Right cardiac atrium (tissue), 5 donors: Measurements from ENCODE around the gene INTS1. TPM values are rescaled to one million over a fixed set of nuclear protein-coding genes. Genes with fewer than 3 reads are reported as not detected.
A peak's percentile ranks its signal among the peaks of the same experiment; 100 is the strongest.

Experiments
- ATAC-seq, 2 donors: fragments of 200-7000 bp; cut with Tn5 transposase; one replicate each; pipeline versions ENCODE4 v1.8.0 to v1.9.1; 2020; ENCODE audit warnings: moderate library complexity in 2 of 2, mild to moderate bottlenecking in 1 of 2
- DNase-seq, 3 donors: peaks; one replicate each; pipeline ENCODE4 v3.0.0-alpha.2; 2020
- H3K27ac ChIP-seq: one replicate; pipeline ENCODE4 v1.5.1; 2013; ENCODE audit warnings: mild to moderate bottlenecking, low read length, control low read depth, moderate library complexity
- H3K27me3 ChIP-seq: one replicate; pipeline ENCODE4 v1.6.1; 2013; ENCODE audit not compliant: control insufficient read depth, insufficient read depth
- H3K4me1 ChIP-seq: one replicate; pipeline ENCODE4 v1.6.1; 2013; ENCODE audit warnings: low read length; ENCODE audit not compliant: control insufficient read depth, insufficient read depth
- H3K4me3 ChIP-seq: one replicate; pipeline ENCODE4 v1.5.1; 2013; ENCODE audit warnings: low read length, control low read depth
- H3K9me3 ChIP-seq: one replicate; pipeline ENCODE4 v1.6.1; 2013; ENCODE audit warnings: low read length; ENCODE audit not compliant: control insufficient read depth
- WGBS: extraction: QIAGEN DNeasy Blood & Tissue Kit; methylation state at CpG from one replicate; pipeline ENCODE4 v1.1.7; 2013; 5-methylcytosine and 5-hydroxymethylcytosine counted together
- intact Hi-C, 4 donors: fragments of 100-400 bp; cut with DNase I; formaldehyde crosslinking; loops; one replicate each; pipeline versions ENCODE4 v1.11.0 to v1.14.0; 2022 to 2023
- polyA plus RNA-seq: library from polyadenylated mRNA; stranded (reverse); fragments of 200-250 nt; gene quantifications from one replicate; pipeline ENCODE4 v1.2.3, GENCODE V29; 2013
- total RNA-seq, 4 donors: library from RNA; stranded (reverse); fragmentation: NEBNext Ultra II Directional; extraction: Animal tissue kit (Norgen Biotek cat#: 25700); gene quantifications; one replicate each; pipeline ENCODE4 v1.2.1, GENCODE V29; 2021
- donor health status: healthy with polysubstance abuse.
- donor health status: DM: no; HTN: yes; CAD: no.
- donor health status: DM: no; HTN: no; CAD: no.
- donor health status: DM: no; HTN: yes; CAD: no; lungs with severe emphysema.
- donor health status: DM: yes; HTN: yes; CAD: no.

The INTS1 gene
- total and polyA plus RNA-seq, 5 donors, result 30.6 to 48.3 (median 45.6) TPM

DNA sequence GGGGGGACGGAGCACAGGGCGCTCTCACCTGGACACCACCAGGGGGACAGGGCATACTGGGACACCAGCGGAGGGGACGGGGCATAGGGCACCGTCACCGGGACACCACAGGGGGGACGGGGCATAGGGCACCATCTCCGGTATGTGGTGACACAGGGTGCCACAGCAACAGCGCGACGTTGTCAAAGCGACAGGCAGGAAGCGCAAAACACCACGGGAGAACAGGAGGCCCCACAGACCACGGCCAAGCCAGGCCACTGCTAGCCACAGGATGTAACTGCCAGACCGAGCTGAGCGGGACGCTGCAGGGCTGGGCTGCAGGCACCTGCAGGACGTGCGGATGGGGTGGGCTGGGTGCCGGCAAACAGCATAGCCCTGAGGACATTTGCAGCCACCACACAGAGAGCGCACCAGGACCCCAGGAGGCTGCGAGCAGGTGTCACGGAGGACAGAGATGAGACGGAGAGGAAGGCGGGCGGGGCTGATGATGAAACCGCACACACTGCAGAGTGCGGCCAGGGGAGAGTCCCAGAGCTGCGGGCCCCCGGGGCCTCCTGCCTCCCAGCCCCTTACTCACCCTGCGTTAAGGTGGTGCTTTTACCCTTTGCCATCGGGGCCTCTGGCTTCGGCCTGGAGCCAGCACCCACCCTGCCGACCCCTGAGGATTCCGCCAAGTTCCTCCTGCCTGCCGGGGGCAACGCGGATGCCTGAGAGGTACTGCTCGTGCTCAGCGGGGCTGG lies 62.4 kb downstream of the INTS1 start:
- WGBS, result 89% methylated on average over 41 of the region's 41 CpGs

DNA sequence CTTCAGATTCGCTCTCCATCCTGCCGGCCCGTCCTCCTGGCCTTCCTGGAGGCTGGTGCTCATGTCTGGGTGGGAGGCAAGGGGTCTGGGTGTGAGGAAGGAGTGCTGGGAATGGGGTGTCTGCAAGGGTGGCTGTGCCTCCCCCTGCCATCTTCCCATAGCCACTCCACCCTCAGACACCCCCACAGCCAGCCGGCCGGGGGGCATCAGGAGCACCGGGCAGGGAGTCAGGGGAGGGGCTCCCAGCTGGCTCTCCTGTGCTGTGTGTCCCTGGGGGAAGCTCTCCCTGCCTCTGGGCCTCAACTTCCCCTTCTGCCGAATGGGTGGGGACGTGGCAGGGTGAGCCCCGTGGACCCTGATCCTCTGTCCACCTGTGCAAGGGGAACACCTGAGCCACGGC lies 63.6 kb downstream of the INTS1 start:
- H3K4me3 ChIP-seq, result no peak overlapping the region
- no peak overlapping the region for H3K27ac ChIP-seq
- no peaks in the 10 kb centered on the region for H3K9me3 ChIP-seq
- DNase-seq, result no peak
- H3K27me3 ChIP-seq, result no peaks in the 10 kb centered on the region
- no peaks in the 10 kb centered on the region for H3K4me1 ChIP-seq
- no peak for ATAC-seq
- intact Hi-C loops, result no loop called here
- WGBS, result 91% methylated on average over 10 of the region's 10 CpGs

More for the DNA sequence above, 62.4 kb downstream of the INTS1 start:
- H3K27ac ChIP-seq, result no peak overlapping the region
- no peaks in the 10 kb centered on the region for H3K9me3 ChIP-seq
- H3K4me3 ChIP-seq, result no peak overlapping the region
- DNase-seq (peak in 1 of 3 donors; percentile 44), ATAC-seq (no peak)
- intact Hi-C loops, result no loop called here
- no peaks in the 10 kb centered on the region for H3K27me3 ChIP-seq
- no peaks in the 10 kb centered on the region for H3K4me1 ChIP-seq

DNA sequence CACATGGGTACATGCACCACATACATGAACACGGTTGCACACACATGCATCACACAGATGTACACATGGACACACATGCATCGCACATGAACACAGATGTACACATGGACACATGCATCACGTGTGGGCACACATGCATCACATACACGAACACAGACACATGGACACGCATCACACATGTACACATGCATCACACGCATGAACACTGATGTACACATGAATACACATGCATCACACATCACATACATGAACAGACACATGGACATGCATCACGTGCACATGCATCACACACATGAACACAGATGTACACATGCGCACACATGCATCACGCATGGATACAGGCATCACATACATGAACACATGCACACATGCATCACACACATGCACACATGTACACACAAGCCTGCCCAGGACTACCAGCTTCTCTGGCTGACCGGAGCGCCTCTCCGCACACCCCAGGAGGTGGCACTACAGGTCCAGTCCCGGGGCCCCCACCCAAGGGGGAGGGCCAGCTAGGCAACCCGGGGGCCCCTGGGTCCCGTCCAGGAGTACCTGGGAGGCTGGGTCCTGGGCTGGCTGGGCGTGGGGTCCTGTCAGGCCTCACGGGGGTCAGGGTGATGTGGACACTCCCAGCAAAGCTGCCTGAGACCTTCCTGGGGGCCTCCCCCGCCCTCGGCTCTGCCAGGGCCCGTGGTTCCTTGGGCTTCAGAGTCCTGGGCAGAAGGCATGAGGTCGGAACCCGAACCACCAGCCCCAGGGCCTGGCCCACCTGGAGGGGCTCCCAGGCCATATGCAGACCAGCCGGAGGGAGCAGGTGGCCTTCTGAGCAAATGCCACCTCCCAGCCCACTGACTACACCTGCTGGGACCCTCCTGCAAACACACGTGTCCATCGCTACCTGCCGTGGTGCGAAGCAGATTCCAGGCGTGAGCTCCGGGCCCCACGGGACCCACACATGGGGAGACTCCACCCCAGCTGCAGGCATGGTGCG lies 64.5 kb downstream of the INTS1 start:
- ATAC-seq, result no peak
- intact Hi-C loops, result loop anchor here in 1 of 4 donors (10.0 kb wide), 1 partner anchor 245 kb away; no protein-coding TSS in a partner anchor
- H3K9me3 ChIP-seq, result no peaks in the 10 kb centered on the region

DNA sequence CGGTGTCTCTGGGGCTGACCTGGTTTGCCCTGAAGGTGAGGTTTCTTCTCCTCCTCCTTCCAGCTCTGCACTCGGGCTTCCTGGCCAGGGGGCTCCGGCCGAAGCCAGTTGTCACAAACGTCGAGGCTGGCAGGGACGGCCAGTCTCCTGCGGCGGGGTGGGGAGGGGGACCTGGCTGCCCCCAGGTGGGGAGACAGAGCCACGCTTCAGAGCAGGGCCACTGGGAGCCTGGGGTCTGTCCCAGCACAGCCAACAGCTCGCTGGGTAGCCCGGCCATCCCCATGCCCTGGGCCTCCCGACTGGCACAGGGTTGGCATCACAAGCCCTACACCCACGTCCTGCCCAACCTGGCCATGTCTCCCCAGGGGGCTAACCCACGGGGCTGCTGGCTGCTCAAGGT lies 65.4 kb downstream of the INTS1 start:
- H3K9me3 ChIP-seq, result no peaks in the 10 kb centered on the region
- 84% methylated on average over 15 of the region's 15 CpGs for WGBS
- DNase-seq (no peak), ATAC-seq (no peak)
- H3K4me1 ChIP-seq, result no peaks in the 10 kb centered on the region
- no peak overlapping the region for H3K4me3 ChIP-seq
- no peak overlapping the region for H3K27ac ChIP-seq
- intact Hi-C loops, result loop anchor here in 1 of 4 donors (10.0 kb wide), 1 partner anchor 244 kb away; no protein-coding TSS in a partner anchor
- no peaks in the 10 kb centered on the region for H3K27me3 ChIP-seq

More for the DNA sequence above, 64.5 kb downstream of the INTS1 start:
- Histone ChIP-seq H3K27ac (no peak overlapping the region), H3K27me3 (no peaks in the 10 kb centered on the region), H3K4me3 (no peak overlapping the region), H3K4me1 (no peaks in the 10 kb centered on the region)
- peak in 1 of 3 donors; percentile 47 for DNase-seq
- 91% methylated on average over 31 of the region's 31 CpGs for WGBS

DNA sequence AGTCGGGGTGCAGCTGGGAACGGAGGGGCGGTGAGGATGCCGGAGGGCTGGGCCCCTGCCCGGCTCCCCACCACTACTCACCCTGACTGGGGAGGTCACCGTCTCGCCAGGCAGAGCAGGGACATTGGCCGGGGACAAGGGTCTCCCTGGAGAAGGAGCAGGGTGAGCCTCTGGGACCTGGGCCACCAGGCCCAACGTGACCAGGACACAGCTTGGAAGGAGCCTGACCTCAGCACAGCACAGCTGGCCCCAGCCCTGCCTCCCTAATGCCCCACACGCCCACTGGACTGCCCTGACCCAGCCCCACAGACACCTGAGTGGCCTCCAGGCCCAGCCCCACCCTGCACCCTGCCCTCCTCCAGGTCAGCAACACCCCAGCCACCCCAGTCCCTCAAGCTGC lies 66.0 kb downstream of the INTS1 start:
- Histone ChIP-seq H3K9me3 (no peaks in the 10 kb centered on the region), H3K4me3 (no peak overlapping the region), H3K27ac (no peak overlapping the region), H3K4me1 (no peaks in the 10 kb centered on the region), H3K27me3 (no peaks in the 10 kb centered on the region)
- WGBS, result 93% methylated on average over 10 of the region's 10 CpGs
- DNase-seq, result no peak
- no peak for ATAC-seq
- intact Hi-C loops, result loop anchor here in 1 of 4 donors (10.0 kb wide), 1 partner anchor 243 kb away; no protein-coding TSS in a partner anchor

- Histone ChIP-seq H3K4me3 (no peak overlapping the region), H3K4me1 (no peaks in the 10 kb centered on the region), H3K9me3 (no peaks in the 10 kb centered on the region), H3K27me3 (no peaks in the 10 kb centered on the region), H3K27ac (no peak overlapping the region)
- DNase-seq, result no peak
- WGBS, result 92% methylated on average over 43 of the region's 43 CpGs
- intact Hi-C loops, result loop anchor here in 1 of 4 donors (10.0 kb wide), 1 partner anchor 243 kb away; no protein-coding TSS in a partner anchor
- ATAC-seq, result no peak
Measured at GRCh38 chr7:1437155-1437880, 66.9 kb downstream of the INTS1 start.

- Histone ChIP-seq H3K9me3 (no peaks in the 10 kb centered on the region), H3K27ac (no peak overlapping the region), H3K4me3 (no peak overlapping the region), H3K27me3 (no peaks in the 10 kb centered on the region), H3K4me1 (no peaks in the 10 kb centered on the region)
- DNase-seq (no peak), ATAC-seq (no peak)
- 94% methylated on average over 20 of the region's 20 CpGs for WGBS
- intact Hi-C loops, result loop anchor here in 1 of 4 donors (10.0 kb wide), 1 partner anchor 242 kb away; no protein-coding TSS in a partner anchor
Measured at GRCh38 chr7:1436608-1437007, 67.6 kb downstream of the INTS1 start.

DNA sequence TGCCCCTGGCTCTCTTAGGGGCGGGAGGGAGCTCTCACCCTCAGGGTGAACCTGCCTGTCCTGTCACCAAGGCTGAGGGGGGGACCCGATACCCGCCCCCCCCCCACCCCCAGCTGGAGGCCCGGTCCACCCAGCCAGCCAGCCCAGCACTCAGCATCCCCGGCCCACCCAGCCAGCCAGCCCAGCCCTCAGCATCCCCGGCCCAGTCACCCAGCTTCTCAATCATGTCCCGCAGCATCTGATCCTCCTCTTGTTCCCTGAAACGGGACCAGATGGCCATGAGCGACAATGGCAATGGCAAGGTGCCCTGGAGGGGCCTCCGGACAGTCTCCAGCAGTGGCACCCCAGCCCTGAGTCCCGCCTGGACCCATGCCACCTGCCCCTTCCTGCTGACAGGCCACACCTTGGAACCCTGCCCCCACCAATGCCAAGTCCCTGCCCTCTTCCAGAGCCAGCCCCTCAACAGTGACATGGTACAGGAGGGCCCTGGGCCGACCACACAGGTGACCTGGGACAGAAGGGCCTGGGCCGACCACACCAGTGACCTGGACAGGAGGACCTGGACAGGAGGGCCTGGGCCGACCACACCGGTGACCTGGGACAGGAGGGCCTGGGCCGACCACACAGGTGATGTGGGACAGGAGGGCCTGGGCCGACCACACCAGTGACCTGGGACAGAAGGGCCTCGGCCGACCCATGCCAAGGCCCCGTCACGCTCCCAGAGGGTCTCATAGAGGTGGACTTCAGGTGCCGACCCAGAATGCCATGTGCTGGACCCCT lies 69.1 kb downstream of the INTS1 start:
- WGBS, result 91% methylated on average over 22 of the region's 22 CpGs

GRCh38 chr7:1434165-1434718 lies 69.9 kb downstream of the INTS1 start:
- Histone ChIP-seq H3K27me3 (no peaks in the 10 kb centered on the region), H3K27ac (no peak overlapping the region), H3K9me3 (no peaks in the 10 kb centered on the region), H3K4me3 (no peak overlapping the region), H3K4me1 (no peaks in the 10 kb centered on the region)
- WGBS, result 91% methylated on average over 35 of the region's 35 CpGs
- intact Hi-C loops, result loop anchor here in 3 of 4 donors (5.0 to 10.0 kb wide), 3 partner anchors 43 to 242 kb away; no protein-coding TSS in a partner anchor
- ATAC-seq (no peak), DNase-seq (no peak)

More for the DNA sequence above, 69.1 kb downstream of the INTS1 start:
- Histone ChIP-seq H3K9me3 (no peaks in the 10 kb centered on the region), H3K4me3 (no peak overlapping the region), H3K4me1 (no peaks in the 10 kb centered on the region), H3K27ac (no peak overlapping the region), H3K27me3 (no peaks in the 10 kb centered on the region)
- ATAC-seq (no peak), DNase-seq (peak in 1 of 3 donors; percentile 58)
- intact Hi-C loops, result loop anchor here in 3 of 4 donors (5.0 to 10.0 kb wide), 3 partner anchors 42 to 243 kb away; no protein-coding TSS in a partner anchor
